ENCODE measurements around the gene TUBAL3. TPM values are rescaled to one million over a fixed set of nuclear protein-coding genes. Genes with fewer than 3 reads are reported as not detected.
A peak's percentile ranks its signal among the peaks of the same experiment; 100 is the strongest.

TUBAL3 gene
- total and polyA plus RNA-seq, 4 donors = 0.75 TPM; not detected in 3

GRCh38 chr10:5446390-5446926, 41.8 kb upstream of the TUBAL3 start:
- H3K9ac ChIP-seq (ENCODE audit: low read depth in 1 of 2, low read length in 2 of 2) = peak overlapping the region; percentile 92 to 100
- H3K4me3 ChIP-seq (ENCODE audit: low read depth in 1 of 3, low read length in 3 of 3) = peak overlapping the region; percentile 62 to 83 (median 77)
- H3K36me3 ChIP-seq (ENCODE audit: control insufficient read depth in 4 of 4, insufficient read depth in 3 of 4, low read depth in 1 of 4, low read length in 3 of 4) = no peaks in the 10 kb centered on the region
- no peaks in the 10 kb centered on the region for H3K9me3 ChIP-seq (ENCODE audit: control insufficient read depth in 4 of 4, low read length in 3 of 4)
- H3K27me3 ChIP-seq (ENCODE audit: control insufficient read depth in 4 of 4, insufficient read depth in 4 of 4, low read length in 3 of 4) = no peaks in the 10 kb centered on the region
- peaks cover 0 to 22% (median 9%) of the 10 kb centered on the region in 4 donors for H3K4me1 ChIP-seq (ENCODE audit: control insufficient read depth in 4 of 4, insufficient read depth in 4 of 4, low read length in 3 of 4)
- 5% methylated on average over 23 of the region's 23 CpGs for WGBS
- H3K27ac ChIP-seq (ENCODE audit: low read depth in 1 of 2, low read length in 2 of 2) = peak overlapping the region; percentile 80
- TF ChIP-seq MAX (IDR thresholded peaks at IDR 0.05) = peak; percentile 87
- TF ChIP-seq ZBTB33 (IDR thresholded peaks at IDR 0.05) = no peak
- peak; percentile 100 for TF ChIP-seq TAF1 (conservative IDR thresholded peaks at IDR 0.05)
- TF ChIP-seq YY1 (IDR thresholded peaks at IDR 0.05) = peak; percentile 64
- TF ChIP-seq REST (IDR thresholded peaks at IDR 0.05) = peak; percentile 95
- TF ChIP-seq HNF4G (IDR thresholded peaks at IDR 0.05) = no peak
- TF ChIP-seq FOXA1 (IDR thresholded peaks at IDR 0.05) = peak; percentile 40
- TF ChIP-seq GABPA (IDR thresholded peaks at IDR 0.05 in 1 of 2, conservative IDR thresholded peaks at IDR 0.05 in 1 of 2) = no peak
- no peak for TF ChIP-seq JUND (IDR thresholded peaks at IDR 0.05)
- TF ChIP-seq RAD21 (IDR thresholded peaks at IDR 0.05) = peak; percentile 60 to 70
- peak in 1 of 2 donors; percentile 35 for TF ChIP-seq RXRA (IDR thresholded peaks at IDR 0.05)
- peak; percentile 74 for TF ChIP-seq SP1 (IDR thresholded peaks at IDR 0.05)
- no peak for TF ChIP-seq EGR1 (IDR thresholded peaks at IDR 0.05; ENCODE audit: low read depth in 2 of 2)
- peak in 1 of 2 donors; percentile 52 for TF ChIP-seq HNF4A (conservative IDR thresholded peaks at IDR 0.05)
- DNase-seq (ENCODE audit: low spot score) = peak; percentile 97

GRCh38 chr10:5445006-5445405, 40.4 kb upstream of the TUBAL3 start:
- Histone ChIP-seq H3K4me1 (ENCODE audit: control insufficient read depth in 4 of 4, insufficient read depth in 4 of 4, low read length in 3 of 4) (peaks cover 0 to 14% (median 8%) of the 10 kb centered on the region in 4 donors), H3K4me3 (ENCODE audit: low read depth in 1 of 3, low read length in 3 of 3) (no peak overlapping the region), H3K9ac (ENCODE audit: low read depth in 1 of 2, low read length in 2 of 2) (no peak overlapping the region), H3K27me3 (ENCODE audit: control insufficient read depth in 4 of 4, insufficient read depth in 4 of 4, low read length in 3 of 4) (no peaks in the 10 kb centered on the region), H3K9me3 (ENCODE audit: control insufficient read depth in 4 of 4, low read length in 3 of 4) (no peaks in the 10 kb centered on the region), H3K36me3 (ENCODE audit: control insufficient read depth in 4 of 4, insufficient read depth in 3 of 4, low read depth in 1 of 4, low read length in 3 of 4) (no peaks in the 10 kb centered on the region), H3K27ac (ENCODE audit: low read depth in 1 of 2, low read length in 2 of 2) (no peak overlapping the region)
- 89% methylated on average over 5 of the region's 5 CpGs for WGBS
- no peak for DNase-seq (ENCODE audit: low spot score)
- TF ChIP-seq SP1 (IDR thresholded peaks at IDR 0.05) (no peak), RXRA (IDR thresholded peaks at IDR 0.05) (no peak), JUND (IDR thresholded peaks at IDR 0.05) (no peak), ATF3 (IDR thresholded peaks at IDR 0.05) (no peak), FOXA2 (IDR thresholded peaks at IDR 0.05) (no peak), RAD21 (IDR thresholded peaks at IDR 0.05) (no peak), HNF4G (IDR thresholded peaks at IDR 0.05) (no peak), TAF1 (conservative IDR thresholded peaks at IDR 0.05) (no peak), MAX (IDR thresholded peaks at IDR 0.05) (no peak), GABPA (IDR thresholded peaks at IDR 0.05 in 1 of 2, conservative IDR thresholded peaks at IDR 0.05 in 1 of 2) (no peak), YY1 (IDR thresholded peaks at IDR 0.05) (no peak), CTCF (IDR thresholded peaks at IDR 0.05; ENCODE audit: low read depth, low read length, missing input control) (no peak), NR2F2 (IDR thresholded peaks at IDR 0.05) (no peak), HNF4A (conservative IDR thresholded peaks at IDR 0.05) (no peak), FOXA1 (IDR thresholded peaks at IDR 0.05) (no peak), REST (IDR thresholded peaks at IDR 0.05) (no peak), EGR1 (IDR thresholded peaks at IDR 0.05; ENCODE audit: low read depth in 2 of 2) (no peak)
